Measurements from ENCODE around the gene EIF2B5. TPM values are rescaled to one million over a fixed set of nuclear protein-coding genes. Genes with fewer than 3 reads are reported as not detected.
A peak's percentile ranks its signal among the peaks of the same experiment; 100 is the strongest.

EIF2B5 gene
- total and polyA plus RNA-seq, 9 of the 15 experiments (the other 6 are each of a cell fraction or from before 2014, with no cell fraction given) = 19.1 to 92.4 (median 74.0) TPM

- no peak for TF ChIP-seq IRF1 (CRISPR knock-in tag; IDR thresholded peaks at IDR 0.05; ENCODE audit: borderline replicate concordance)
- TF ChIP-seq KDM1A (IDR thresholded peaks at IDR 0.05) = no peak
- TF ChIP-seq TFAP4 (CRISPR knock-in tag; IDR thresholded peaks at IDR 0.05; ENCODE audit: borderline replicate concordance) = peak; percentile 95
- peak; percentile 93 for TF ChIP-seq POLR2B (IDR thresholded peaks at IDR 0.05; ENCODE audit: low read depth, partially characterized antibody)
- TF ChIP-seq DPF2 (IDR thresholded peaks at IDR 0.05) = peak; percentile 82
- peak; percentile 90 for TF ChIP-seq TCF3 (CRISPR knock-in tag; IDR thresholded peaks at IDR 0.05)
- 0 out of 2 replicates have a peak, but pooled peaks have one; percentile 48 for TF ChIP-seq IRF9 (tag; IDR thresholded peaks at IDR 0.05)
- 0 out of 6 replicates have a peak, but pooled peaks of 1 of the 3 experiments have one; percentile 0 for TF ChIP-seq CTCF (IDR thresholded peaks at IDR 0.05 in 2 of 3, conservative IDR thresholded peaks at IDR 0.05 in 1 of 3; ENCODE audit: insufficient read depth in 2 of 3, low read depth in 1 of 3, low read length in 3 of 3)
- TF ChIP-seq ZBTB9 (CRISPR knock-in tag; IDR thresholded peaks at IDR 0.05) = peak; percentile 80; the same call in 1 of the 2 replicates
- TF ChIP-seq NFIC (IDR thresholded peaks at IDR 0.05) = peak; percentile 69
- peak; percentile 66 for TF ChIP-seq SOX6 (IDR thresholded peaks at IDR 0.05)
- peak; percentile 66; the same call in 1 of the 2 replicates for TF ChIP-seq CREB3 (tag; conservative IDR thresholded peaks at IDR 0.05; ENCODE audit: low read depth)
- peak; percentile 86 for TF ChIP-seq ZNF316 (IDR thresholded peaks at IDR 0.05)
- peak; percentile 91 to 97 for TF ChIP-seq E2F6 (IDR thresholded peaks at IDR 0.05; ENCODE audit: borderline replicate concordance in 1 of 2, extremely low read depth in 1 of 2, insufficient read depth in 1 of 2, insufficient read length in 1 of 2, low read depth in 1 of 2, low read length in 1 of 2, poor library complexity in 1 of 2, severe bottlenecking in 1 of 2)
- TF ChIP-seq MXI1 (IDR thresholded peaks at IDR 0.05; ENCODE audit: low read depth, low read length) = peak; percentile 21; the same call in 1 of the 2 replicates
- TF ChIP-seq STAT5A (IDR thresholded peaks at IDR 0.05; ENCODE audit: borderline replicate concordance, low read length) = peak; percentile 70; the same call in 1 of the 2 replicates
- TF ChIP-seq ZNF551 (CRISPR knock-in tag; IDR thresholded peaks at IDR 0.05) = no peak
- TF ChIP-seq CBFA2T3 (IDR thresholded peaks at IDR 0.05) = peak; percentile 94
- peak; percentile 63; the same call in 1 of the 2 replicates for TF ChIP-seq RUNX1 (IDR thresholded peaks at IDR 0.05; ENCODE audit: low read depth)
These were observed 50.5 kb downstream of the EIF2B5 start (continued) for GRCh38 chr3:184185461-184186183.
